Measurements from ENCODE around the gene ACOT4. TPM values are rescaled to one million over a fixed set of nuclear protein-coding genes. Genes with fewer than 3 reads are reported as not detected.

Gene ACOT4
- total and polyA plus RNA-seq, 8 donors: 0.59 to 1.9 (median 1.1) TPM; not detected in 1

GRCh38 chr14:73620268-73620667, 28.6 kb downstream of the ACOT4 start:
- no peak for DNase-seq
- Histone ChIP-seq H3K36me3 (no peaks in the 10 kb centered on the region), H3K27ac (no peak overlapping the region), H3K27me3 (no peaks in the 10 kb centered on the region), H3K9me3 (no peaks in the 10 kb centered on the region), H3K4me3 (no peak overlapping the region), H3K4me1 (no peaks in the 10 kb centered on the region)
- no peak for TF ChIP-seq CTCF (IDR thresholded peaks at IDR 0.05)
- WGBS, 2 donors: 85 to 86% methylated on average over 10 of the region's 10 CpGs
- no peak for FAIRE-seq
- intact Hi-C loops (cut with DNase I): no loop called here
- ATAC-seq: no peak

GRCh38 chr14:73623504-73624054, 31.9 kb downstream of the ACOT4 start:
- no peak for FAIRE-seq

GRCh38 chr14:73625706-73626105, 34.0 kb downstream of the ACOT4 start:
- no peak overlapping the region for H3K27ac ChIP-seq
- intact Hi-C loops (cut with DNase I): no loop called here
- no peaks in the 10 kb centered on the region for H3K9me3 ChIP-seq
- H3K27me3 ChIP-seq: no peaks in the 10 kb centered on the region
- FAIRE-seq (no peak), ATAC-seq (no peak), DNase-seq (no peak)
- WGBS, 2 donors: 70 to 81% methylated on average over 1 of the region's 1 CpG
- no peak for TF ChIP-seq CTCF (IDR thresholded peaks at IDR 0.05)
- no peak overlapping the region for H3K4me3 ChIP-seq
- H3K36me3 ChIP-seq: no peaks in the 10 kb centered on the region
- no peaks in the 10 kb centered on the region for H3K4me1 ChIP-seq

More at GRCh38 chr14:73623504-73624054, 31.9 kb downstream of the ACOT4 start:
- no peak overlapping the region for H3K4me3 ChIP-seq
- H3K4me1 ChIP-seq: no peaks in the 10 kb centered on the region
- WGBS, 2 donors: 93 to 96% methylated on average over 4 of the region's 4 CpGs
- no peak overlapping the region for H3K27ac ChIP-seq
- no peaks in the 10 kb centered on the region for H3K36me3 ChIP-seq
- no peak for TF ChIP-seq CTCF (IDR thresholded peaks at IDR 0.05)
- intact Hi-C loops (cut with DNase I): no loop called here
- no peaks in the 10 kb centered on the region for H3K9me3 ChIP-seq
- no peak for DNase-seq
- H3K27me3 ChIP-seq: no peaks in the 10 kb centered on the region
- no peak for ATAC-seq

GRCh38 chr14:73627151-73627558, 35.5 kb downstream of the ACOT4 start:
- TF ChIP-seq CTCF (IDR thresholded peaks at IDR 0.05): no peak
- H3K9me3 ChIP-seq: no peaks in the 10 kb centered on the region
- 92 to 94% methylated on average over 2 of the region's 2 CpGs for WGBS, 2 donors
- no peaks in the 10 kb centered on the region for H3K27me3 ChIP-seq
- intact Hi-C loops (cut with DNase I): no loop called here
- no peak for FAIRE-seq
- no peaks in the 10 kb centered on the region for H3K36me3 ChIP-seq
- no peak overlapping the region for H3K27ac ChIP-seq
- no peak overlapping the region for H3K4me3 ChIP-seq
- no peak for DNase-seq
- no peak for ATAC-seq
- no peaks in the 10 kb centered on the region for H3K4me1 ChIP-seq

GRCh38 chr14:73630009-73630780, 38.5 kb downstream of the ACOT4 start:
- no peak for DNase-seq
- no peak for ATAC-seq
- TF ChIP-seq CTCF (IDR thresholded peaks at IDR 0.05): no peak
- H3K27me3 ChIP-seq: no peaks in the 10 kb centered on the region
- no peak overlapping the region for H3K27ac ChIP-seq
- H3K9me3 ChIP-seq: no peaks in the 10 kb centered on the region
- FAIRE-seq: no peak
- H3K36me3 ChIP-seq: no peaks in the 10 kb centered on the region
- H3K4me1 ChIP-seq: no peaks in the 10 kb centered on the region
- intact Hi-C loops (cut with DNase I): loop anchor here in 1 of 3 donors (5.0 kb wide), 1 partner anchor 123 kb away; no protein-coding TSS in a partner anchor
- 85 to 88% methylated on average over 10 of the region's 10 CpGs for WGBS, 2 donors
- H3K4me3 ChIP-seq: no peak overlapping the region
